ENCODE data around the gene PSME3IP1. TPM values are rescaled to one million over a fixed set of nuclear protein-coding genes. Genes with fewer than 3 reads are reported as not detected.

The PSME3IP1 gene
- total RNA-seq, 1 experiment from 2014 or later = 104 TPM

- Mint-ChIP-seq H3K27ac (no peak overlapping the region; the same call in 1 of the 2 replicates), H3K36me3 (no peaks in the 10 kb centered on the region), H3K4me1 (peaks cover 47% of the 10 kb centered on the region), H3K4me3 (no peak overlapping the region), H3K9me3 (no peaks in the 10 kb centered on the region), H3K27me3 (ENCODE audit: low read depth) (no peaks in the 10 kb centered on the region)
- DNase-seq (ENCODE audit: low spot score) (no peak), ATAC-seq (no peak)
- ChIA-PET CTCF (interaction anchor here (1.2 to 3.1 kb wide), 5 partner anchors 10 to 61 kb away, joined by 3 to 15 read pairs (median 6); partner anchors contain the start of gene CPNE2), POLR2A (interaction anchor here (0.7 kb wide), 1 partner anchor 11 kb away, joined by 3 read pairs; no protein-coding TSS in a partner anchor)
- TF ChIP-seq FOXP1 (CRISPR knock-in tag; IDR thresholded peaks at IDR 0.05; ENCODE audit: borderline replicate concordance) = 0 out of 2 replicates have a peak, but pooled peaks have one; percentile 21
- TF ChIP-seq ZBTB21 (CRISPR knock-in tag; IDR thresholded peaks at IDR 0.05; ENCODE audit: borderline replicate concordance) = no peak
Observed at GRCh38 chr16:57145046-57146021, 40.5 kb downstream of the PSME3IP1 start.

GRCh38 chr16:57144027-57144426 lies 41.8 kb downstream of the PSME3IP1 start:
- Mint-ChIP-seq H3K4me1 (peaks cover 44% of the 10 kb centered on the region), H3K9me3 (no peaks in the 10 kb centered on the region), H3K4me3 (no peak overlapping the region), H3K27ac (no peak overlapping the region), H3K36me3 (no peaks in the 10 kb centered on the region), H3K27me3 (ENCODE audit: low read depth) (no peaks in the 10 kb centered on the region)
- POLR2A ChIA-PET = interaction anchor here (0.7 kb wide), 1 partner anchor 9 kb away, joined by 3 read pairs; no protein-coding TSS in a partner anchor
- no peak for TF ChIP-seq ZBTB43 (CRISPR knock-in tag; IDR thresholded peaks at IDR 0.05)
- no peak for TF ChIP-seq ZNF425 (CRISPR knock-in tag; conservative IDR thresholded peaks at IDR 0.05)
- no peak for TF ChIP-seq ZNF532 (CRISPR knock-in tag; IDR thresholded peaks at IDR 0.05; ENCODE audit: borderline replicate concordance)
- no peak for TF ChIP-seq ZNF671 (CRISPR knock-in tag; IDR thresholded peaks at IDR 0.05)
- no peak for TF ChIP-seq TP53 (CRISPR knock-in tag; IDR thresholded peaks at IDR 0.05)
- CTCF ChIA-PET = interaction anchor here (1.5 to 3.1 kb wide), 3 partner anchors 28 to 60 kb away, joined by 3 to 15 read pairs (median 6); partner anchors contain the start of gene CPNE2
- ATAC-seq (no peak), DNase-seq (ENCODE audit: low spot score) (no peak)

GRCh38 chr16:57143149-57143921 lies 42.5 kb downstream of the PSME3IP1 start:
- Mint-ChIP-seq H3K9me3 (no peaks in the 10 kb centered on the region), H3K27ac (no peak overlapping the region), H3K4me3 (no peak overlapping the region), H3K4me1 (peaks cover 37% of the 10 kb centered on the region), H3K27me3 (ENCODE audit: low read depth) (no peaks in the 10 kb centered on the region), H3K36me3 (no peaks in the 10 kb centered on the region)
- POLR2A ChIA-PET = no interaction called here
- CTCF ChIA-PET = interaction anchor here (0.6 to 3.1 kb wide), 3 partner anchors 51 to 266 kb away, joined by 3 to 15 read pairs (median 6); partner anchors contain the start of gene CPNE2
- no peak for DNase-seq (ENCODE audit: low spot score)
- no peak for ATAC-seq
- no peak for TF ChIP-seq CBFB (CRISPR knock-in tag; IDR thresholded peaks at IDR 0.05; ENCODE audit: low read depth)
- TF ChIP-seq FOXK1 (CRISPR knock-in tag; IDR thresholded peaks at IDR 0.05) = no peak
- TF ChIP-seq AR (CRISPR knock-in tag; IDR thresholded peaks at IDR 0.05) = no peak
- TF ChIP-seq ZNF671 (CRISPR knock-in tag; IDR thresholded peaks at IDR 0.05) = no peak
- no peak for TF ChIP-seq ZNF121 (CRISPR knock-in tag; IDR thresholded peaks at IDR 0.05)
- TF ChIP-seq NR2C2 (CRISPR knock-in tag; IDR thresholded peaks at IDR 0.05) = no peak
